Subcutaneous abdominal adipose tissue (tissue), 5 donors: ENCODE data around the gene PAX8.

Experiments used
- H3K27ac ChIP-seq: one replicate; pipeline ENCODE4 v1.7.0; 2013; ENCODE audit warnings: low read depth, mild to moderate bottlenecking, inconsistent platforms, low read length, moderate library complexity
- H3K27me3 ChIP-seq, 5 donors: one replicate each; pipeline ENCODE4 v1.7.0; 2013; ENCODE audit warnings: low read length in 5 of 5, inconsistent platforms in 1 of 5; ENCODE audit not compliant: control insufficient read depth in 5 of 5, insufficient read depth in 4 of 5
- H3K36me3 ChIP-seq, 5 donors: one replicate each; pipeline ENCODE4 v1.7.0; 2013; ENCODE audit warnings: low read length in 5 of 5; ENCODE audit not compliant: control insufficient read depth in 5 of 5, insufficient read depth in 5 of 5
- H3K4me1 ChIP-seq, 5 donors: one replicate each; pipeline ENCODE4 v1.7.0; 2013; ENCODE audit warnings: low read length in 5 of 5, mild to moderate bottlenecking in 3 of 5, moderate library complexity in 1 of 5; ENCODE audit not compliant: control insufficient read depth in 5 of 5, insufficient read depth in 5 of 5
- H3K4me3 ChIP-seq, 5 donors: one replicate each; pipeline ENCODE4 v1.7.0; 2013; ENCODE audit warnings: low read length in 5 of 5, low read depth in 1 of 5
- H3K9ac ChIP-seq, 5 donors: one replicate each; pipeline ENCODE4 v1.7.0; 2013; ENCODE audit warnings: low read length in 5 of 5, mild to moderate bottlenecking in 4 of 5, moderate library complexity in 3 of 5
- H3K9me3 ChIP-seq, 5 donors: one replicate each; pipeline ENCODE4 v1.7.0; 2013; ENCODE audit warnings: low read length in 5 of 5; ENCODE audit not compliant: control insufficient read depth in 5 of 5
- donor health status: healthy.
- donor health status: healthy.
- donor health status: healthy.
- donor health status: healthy.
- donor health status: healthy.

PAX8 gene

DNA sequence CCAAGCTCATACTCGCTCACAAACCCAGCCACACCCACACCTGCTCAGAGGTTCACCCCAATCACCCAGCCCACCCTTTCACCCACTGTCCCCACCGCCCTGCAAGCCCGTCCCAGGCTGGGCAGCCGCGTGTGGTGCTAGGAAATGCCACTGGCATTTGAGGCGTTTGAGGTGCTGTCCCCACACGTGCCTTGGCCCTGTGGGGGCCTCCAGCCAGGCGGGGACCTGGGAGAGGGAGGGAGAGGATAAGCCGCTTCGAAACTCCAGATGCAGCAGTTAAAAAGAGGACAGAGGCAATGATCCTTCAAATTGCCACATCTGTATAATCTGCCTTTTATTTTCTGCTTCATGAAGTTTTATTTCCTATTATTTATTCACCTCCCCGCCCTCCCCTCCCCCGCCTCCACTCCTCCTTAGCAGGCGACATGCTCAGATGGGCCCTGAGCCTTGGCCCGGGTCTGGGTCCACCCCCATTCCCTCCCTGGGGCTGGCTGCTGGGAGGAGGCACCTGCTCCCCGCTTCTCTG is 69.0 kb downstream of the PAX8 start:
- H3K27ac ChIP-seq: no peak overlapping the region
- H3K9ac ChIP-seq: no peak overlapping the region
- peaks cover 2 to 32% (median 26%) of the 10 kb centered on the region in 5 donors for H3K4me1 ChIP-seq
- no peaks in the 10 kb centered on the region for H3K36me3 ChIP-seq
- no peaks in the 10 kb centered on the region for H3K9me3 ChIP-seq
- H3K4me3 ChIP-seq: no peak overlapping the region
- H3K27me3 ChIP-seq: no peaks in the 10 kb centered on the region

DNA sequence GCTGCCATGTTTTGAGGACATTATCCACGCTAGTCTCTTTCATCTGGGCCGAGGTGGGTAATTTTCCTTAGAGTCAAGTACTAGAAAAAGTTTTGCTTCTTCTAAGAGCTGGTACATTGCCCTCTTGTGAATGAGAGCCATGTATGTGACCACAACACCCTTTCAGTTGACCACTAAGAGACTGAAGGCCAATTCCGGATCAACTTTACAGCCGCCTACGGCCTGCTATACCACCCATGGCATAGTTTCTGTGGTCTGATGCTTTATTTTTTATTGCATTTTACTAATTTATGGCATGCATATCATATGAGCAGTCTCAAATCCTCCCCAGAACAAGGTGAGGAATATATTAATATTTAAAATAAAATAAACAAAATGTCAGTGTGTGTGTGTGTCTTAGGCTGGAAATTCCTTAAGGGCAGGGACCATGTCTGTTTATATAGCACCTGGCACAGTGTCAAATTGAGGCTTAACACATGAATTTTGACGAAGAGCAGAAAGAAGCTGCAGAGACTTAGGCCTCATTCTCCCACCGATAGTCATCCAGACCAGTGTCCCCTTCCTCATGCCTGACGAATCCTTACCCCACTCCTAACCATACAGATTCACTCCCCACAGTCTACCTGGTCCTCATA is 69.6 kb downstream of the PAX8 start:
- Histone ChIP-seq H3K4me1 (peaks cover 2 to 32% (median 26%) of the 10 kb centered on the region in 5 donors), H3K36me3 (no peaks in the 10 kb centered on the region), H3K9ac (no peak overlapping the region), H3K27me3 (no peaks in the 10 kb centered on the region), H3K4me3 (no peak overlapping the region), H3K27ac (no peak overlapping the region), H3K9me3 (no peaks in the 10 kb centered on the region)

GRCh38 chr2:113208396-113208795 is 70.3 kb downstream of the PAX8 start:
- no peaks in the 10 kb centered on the region for H3K27me3 ChIP-seq
- no peak overlapping the region for H3K27ac ChIP-seq
- H3K36me3 ChIP-seq: no peaks in the 10 kb centered on the region
- peaks cover 2 to 32% (median 26%) of the 10 kb centered on the region in 5 donors for H3K4me1 ChIP-seq
- no peak overlapping the region for H3K9ac ChIP-seq
- H3K4me3 ChIP-seq: no peak overlapping the region
- H3K9me3 ChIP-seq: no peaks in the 10 kb centered on the region

DNA sequence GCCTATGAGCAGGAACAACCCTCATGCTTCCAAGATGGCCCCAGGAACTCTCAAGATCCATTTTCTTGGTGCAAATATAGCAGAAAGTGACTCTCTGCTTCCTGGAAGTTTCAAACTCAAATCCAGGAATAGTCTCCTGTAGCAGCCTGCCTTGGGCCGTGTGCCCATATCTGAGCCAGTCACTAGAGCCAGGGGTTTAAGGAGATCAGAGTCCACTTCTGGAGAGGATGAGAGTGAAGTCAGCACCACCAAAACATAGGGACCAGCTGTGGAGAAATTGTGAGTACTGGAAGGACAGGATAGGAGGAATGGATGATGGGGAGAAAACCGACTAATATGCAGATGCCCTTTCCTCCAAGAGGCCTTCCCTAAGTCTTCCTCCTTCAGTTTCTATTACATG is 71.7 kb downstream of the PAX8 start:
- H3K27me3 ChIP-seq: no peaks in the 10 kb centered on the region
- H3K9me3 ChIP-seq: no peaks in the 10 kb centered on the region
- no peak overlapping the region for H3K4me3 ChIP-seq
- peaks cover 2 to 20% (median 15%) of the 10 kb centered on the region in 5 donors for H3K4me1 ChIP-seq
- no peak overlapping the region for H3K9ac ChIP-seq
- H3K36me3 ChIP-seq: peaks cover 0 to 3% (median 0%) of the 10 kb centered on the region in 5 donors
- H3K27ac ChIP-seq: no peak overlapping the region

DNA sequence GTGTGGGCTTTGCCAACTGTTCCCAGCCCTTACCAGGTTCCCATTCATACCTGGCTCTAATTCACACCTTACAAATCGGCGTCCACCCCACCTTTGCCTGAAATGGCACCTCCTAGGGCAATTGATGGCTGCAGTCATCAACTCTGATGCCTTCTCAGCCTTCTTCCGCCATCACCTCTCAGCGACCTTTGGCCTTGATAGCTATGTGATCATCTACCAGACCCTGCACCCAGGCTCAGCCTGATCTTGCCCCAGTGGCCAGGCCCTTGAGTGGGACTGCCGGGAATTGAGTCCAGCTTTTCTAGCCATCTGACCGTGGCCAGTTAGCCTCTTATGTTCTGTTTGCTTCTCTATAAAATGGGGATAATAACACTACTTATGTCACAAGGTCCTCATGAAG is 72.5 kb downstream of the PAX8 start:
- Histone ChIP-seq H3K4me3 (no peak overlapping the region), H3K9ac (no peak overlapping the region), H3K9me3 (no peaks in the 10 kb centered on the region), H3K4me1 (peaks cover 0 to 13% (median 8%) of the 10 kb centered on the region in 5 donors), H3K36me3 (peaks cover 0 to 5% (median 0%) of the 10 kb centered on the region in 5 donors), H3K27me3 (no peaks in the 10 kb centered on the region), H3K27ac (no peak overlapping the region)

- Histone ChIP-seq H3K4me1 (peaks cover 0 to 9% (median 5%) of the 10 kb centered on the region in 5 donors), H3K9ac (no peak overlapping the region), H3K4me3 (no peak overlapping the region), H3K27ac (no peak overlapping the region), H3K36me3 (peaks cover 0 to 13% (median 0%) of the 10 kb centered on the region in 5 donors), H3K27me3 (no peaks in the 10 kb centered on the region), H3K9me3 (no peaks in the 10 kb centered on the region)
These were observed 74.7 kb downstream of the PAX8 start for GRCh38 chr2:113203901-113204519.

DNA sequence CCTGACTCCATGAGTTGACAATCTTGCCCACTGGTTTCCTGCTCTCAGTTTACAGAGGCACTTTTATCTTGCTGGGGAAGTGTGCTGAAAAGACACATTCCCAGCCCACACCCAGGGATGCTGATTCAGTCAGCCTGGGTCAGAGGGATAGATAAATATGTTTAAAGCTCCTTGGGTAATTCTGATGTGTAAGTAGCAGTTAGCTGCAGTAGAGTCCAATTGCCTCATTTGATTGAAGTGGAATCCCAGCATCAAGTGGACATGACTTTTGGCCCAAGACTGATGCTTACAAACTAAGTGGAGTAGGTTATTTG is 75.5 kb downstream of the PAX8 start:
- Histone ChIP-seq H3K4me1 (peaks cover 0 to 14% (median 10%) of the 10 kb centered on the region in 5 donors), H3K27ac (no peak overlapping the region), H3K4me3 (no peak overlapping the region)

GRCh38 chr2:113202305-113203216 is 76.2 kb downstream of the PAX8 start:
- Histone ChIP-seq H3K36me3 (peaks cover 0 to 13% (median 0%) of the 10 kb centered on the region in 5 donors), H3K4me3 (no peak overlapping the region), H3K9ac (no peak overlapping the region), H3K27me3 (no peaks in the 10 kb centered on the region), H3K4me1 (peaks cover 0 to 14% (median 10%) of the 10 kb centered on the region in 5 donors), H3K27ac (no peak overlapping the region), H3K9me3 (no peaks in the 10 kb centered on the region)

More for the DNA sequence above, 75.5 kb downstream of the PAX8 start:
- no peak overlapping the region for H3K9ac ChIP-seq
- no peaks in the 10 kb centered on the region for H3K27me3 ChIP-seq
- peaks cover 0 to 13% (median 0%) of the 10 kb centered on the region in 5 donors for H3K36me3 ChIP-seq
- H3K9me3 ChIP-seq: no peaks in the 10 kb centered on the region

DNA sequence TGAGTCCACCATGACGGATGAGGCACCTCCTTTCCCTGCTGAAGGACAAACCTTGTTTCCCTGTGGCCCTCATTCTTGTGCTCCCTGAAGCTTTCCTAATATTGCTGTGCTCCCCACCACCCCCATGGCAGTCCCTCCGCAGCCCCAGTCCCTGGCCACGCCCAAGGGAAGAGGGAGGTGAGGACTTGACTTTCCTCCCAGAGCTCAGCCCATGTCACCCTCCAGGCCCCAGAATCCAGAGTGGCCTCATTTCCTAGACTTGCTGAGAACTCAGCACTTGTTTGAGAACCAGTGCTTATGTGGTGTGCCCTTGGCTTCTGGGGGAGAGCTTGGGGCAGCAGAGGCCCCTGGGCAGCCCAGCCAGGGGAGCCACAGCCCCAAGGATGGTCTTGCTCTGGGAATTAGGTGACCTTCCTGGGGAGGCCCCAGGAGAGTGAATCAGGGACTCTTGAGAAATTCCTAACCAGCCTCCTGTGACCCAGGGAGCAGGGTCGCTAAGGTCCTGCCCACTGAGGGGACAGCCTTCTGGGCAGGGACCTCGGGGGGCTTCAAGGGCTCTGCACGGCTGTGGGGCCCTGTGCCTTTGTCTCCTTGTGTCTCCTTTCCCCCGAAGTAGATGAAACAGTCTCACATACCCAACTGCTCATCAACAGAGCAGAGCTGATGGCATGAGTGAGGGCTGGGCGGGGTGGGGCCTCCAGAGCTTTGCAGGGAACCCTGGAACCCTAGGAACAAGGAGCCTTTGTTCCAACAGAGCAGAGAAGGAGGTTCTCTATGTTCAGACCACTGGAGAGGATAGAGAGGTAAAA is 77.0 kb downstream of the PAX8 start:
- H3K9ac ChIP-seq: no peak overlapping the region
- H3K4me1 ChIP-seq: peaks cover 0 to 14% (median 10%) of the 10 kb centered on the region in 5 donors
- no peak overlapping the region for H3K4me3 ChIP-seq
- peaks cover 0 to 13% (median 0%) of the 10 kb centered on the region in 5 donors for H3K36me3 ChIP-seq
- H3K27me3 ChIP-seq: no peaks in the 10 kb centered on the region
- no peak overlapping the region for H3K27ac ChIP-seq
- H3K9me3 ChIP-seq: no peaks in the 10 kb centered on the region
